HG02759 (cell line): ENCODE measurements around the gene VCAN.
"Not testable (repeated sequence)": the region's sequence is repeated elsewhere in the genome, so short reads cannot be mapped to it uniquely, and the experiment has no call there.

Experiments
- ATAC-seq: cut with Tn5 transposase; IDR thresholded peaks from one replicate; pipeline ENCODE4 v1.9.1; 2021; ENCODE audit warnings: mild to moderate bottlenecking, moderate library complexity; ENCODE audit not compliant: unreplicated experiment

The VCAN gene

GRCh38 chr5:83471405-83472212 lies at the start of gene VCAN:
VCAN (plus strand) TSS chr5:83471744; CDS start chr5:83483519, 11,775 bp downstream.
- no peak for ATAC-seq

- no peak for ATAC-seq
These were observed 49.3 kb upstream of the VCAN start for GRCh38 chr5:83422284-83422683.

- peak; percentile 74 for ATAC-seq
These were observed 44.7 kb upstream of the VCAN start for GRCh38 chr5:83426855-83427254.

- no peak for ATAC-seq
These were observed 43.4 kb upstream of the VCAN start for GRCh38 chr5:83428126-83428525.

- ATAC-seq, result no peak
These were observed 42.7 kb upstream of the VCAN start for GRCh38 chr5:83428890-83429289.

GRCh38 chr5:83430130-83431010 lies 41.2 kb upstream of the VCAN start:
- peak; percentile 64 for ATAC-seq

- ATAC-seq, result no peak
These were observed 37.7 kb upstream of the VCAN start for GRCh38 chr5:83433891-83434290.

- no peak for ATAC-seq
These were observed 36.6 kb upstream of the VCAN start for GRCh38 chr5:83434946-83435345.

- no peak for ATAC-seq
These were observed 35.3 kb upstream of the VCAN start for GRCh38 chr5:83436276-83436675.

- ATAC-seq, result not testable (repeated sequence)
These were observed 33.8 kb upstream of the VCAN start for GRCh38 chr5:83437697-83438096.

GRCh38 chr5:83440826-83441225 lies 30.7 kb upstream of the VCAN start:
- no peak for ATAC-seq

GRCh38 chr5:83441747-83442146 lies 29.8 kb upstream of the VCAN start:
- peak; percentile 88 for ATAC-seq

- no peak for ATAC-seq
These were observed 28.0 kb upstream of the VCAN start for GRCh38 chr5:83443534-83443933.

- no peak for ATAC-seq
These were observed 27.1 kb upstream of the VCAN start for GRCh38 chr5:83444445-83444844.

- no peak for ATAC-seq
These were observed 25.1 kb upstream of the VCAN start for GRCh38 chr5:83446253-83446947.

- ATAC-seq, result no peak
These were observed 24.0 kb upstream of the VCAN start for GRCh38 chr5:83447533-83447932.

- no peak for ATAC-seq
These were observed 21.2 kb upstream of the VCAN start for GRCh38 chr5:83450183-83450966.

- ATAC-seq, result no peak
These were observed 20.6 kb upstream of the VCAN start for GRCh38 chr5:83450967-83451248.

GRCh38 chr5:83451955-83452354 lies 19.6 kb upstream of the VCAN start:
- ATAC-seq, result no peak

- ATAC-seq, result no peak
These were observed 17.6 kb upstream of the VCAN start for GRCh38 chr5:83453937-83454336.

GRCh38 chr5:83464261-83464660 lies 7.3 kb upstream of the VCAN start:
- ATAC-seq, result no peak
